ENCODE data around the gene ZNF536.

The ZNF536 gene

DNA sequence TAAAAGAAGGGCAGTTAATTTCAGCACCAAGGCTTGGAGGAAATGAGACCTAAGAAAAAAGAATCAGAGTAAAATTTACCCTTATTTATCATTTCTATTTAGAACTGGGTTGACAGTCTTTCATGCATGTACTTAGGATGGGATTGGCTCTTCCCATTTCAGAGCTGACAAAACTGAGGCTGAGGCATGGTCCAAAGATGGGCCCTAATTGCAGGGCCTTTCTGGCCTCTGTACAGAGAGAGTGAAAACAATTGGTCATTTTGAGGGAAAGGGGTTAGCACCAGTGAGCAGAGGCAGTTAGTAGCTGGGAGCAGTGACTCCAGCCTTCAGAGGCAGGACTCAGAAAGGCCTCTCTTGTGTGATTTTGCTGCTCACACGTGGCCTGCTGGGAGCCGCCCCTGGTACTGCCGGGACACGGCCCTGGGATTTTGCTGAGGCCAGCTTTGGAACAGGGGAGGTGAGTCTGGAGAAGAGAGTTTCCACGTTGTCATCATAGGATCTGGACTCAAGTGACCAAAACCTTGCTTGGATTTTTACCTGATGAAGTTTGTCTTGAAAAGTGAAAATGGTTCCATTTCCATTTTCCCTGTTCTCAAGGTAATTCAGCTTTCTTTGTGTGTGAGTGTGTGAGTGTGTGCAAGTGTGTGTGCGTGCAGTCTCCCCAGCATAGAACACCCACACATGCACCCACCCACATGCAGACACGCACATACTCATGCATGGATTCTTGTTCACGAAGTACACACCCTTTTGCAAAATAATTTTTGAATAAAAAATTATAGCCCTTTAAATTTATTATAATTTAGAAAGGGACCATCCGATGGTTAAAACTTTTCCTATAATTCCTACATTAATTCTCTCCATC, at the start of gene ZNF536:
TSS of gene ZNF536 (plus strand) at position 425 of the 865 bp plus-strand sequence. CDS start 71,179 bp downstream, outside the sequence.
- Histone ChIP-seq H3K4me3 (ENCODE audit: low read depth, low read length) (no peak within 1 kb of the TSS), H3K9ac (ENCODE audit: low read length) (no peak within 1 kb of the TSS), H3K27ac (ENCODE audit: low read depth, low read length) (no peak within 1 kb of the TSS), H3K9me3 (ENCODE audit: control insufficient read depth, insufficient read depth, low read depth, low read length) (no peaks in the 10 kb centered on the region), H3K36me3 (ENCODE audit: control insufficient read depth, insufficient read depth, low read length) (no peaks in the 10 kb centered on the region), H3K27me3 (ENCODE audit: control insufficient read depth, insufficient read depth, low read length) (peaks cover 62% of the 10 kb centered on the region), H3K4me1 (ENCODE audit: control insufficient read depth, insufficient read depth, low read length) (peaks cover 19% of the 10 kb centered on the region)

DNA sequence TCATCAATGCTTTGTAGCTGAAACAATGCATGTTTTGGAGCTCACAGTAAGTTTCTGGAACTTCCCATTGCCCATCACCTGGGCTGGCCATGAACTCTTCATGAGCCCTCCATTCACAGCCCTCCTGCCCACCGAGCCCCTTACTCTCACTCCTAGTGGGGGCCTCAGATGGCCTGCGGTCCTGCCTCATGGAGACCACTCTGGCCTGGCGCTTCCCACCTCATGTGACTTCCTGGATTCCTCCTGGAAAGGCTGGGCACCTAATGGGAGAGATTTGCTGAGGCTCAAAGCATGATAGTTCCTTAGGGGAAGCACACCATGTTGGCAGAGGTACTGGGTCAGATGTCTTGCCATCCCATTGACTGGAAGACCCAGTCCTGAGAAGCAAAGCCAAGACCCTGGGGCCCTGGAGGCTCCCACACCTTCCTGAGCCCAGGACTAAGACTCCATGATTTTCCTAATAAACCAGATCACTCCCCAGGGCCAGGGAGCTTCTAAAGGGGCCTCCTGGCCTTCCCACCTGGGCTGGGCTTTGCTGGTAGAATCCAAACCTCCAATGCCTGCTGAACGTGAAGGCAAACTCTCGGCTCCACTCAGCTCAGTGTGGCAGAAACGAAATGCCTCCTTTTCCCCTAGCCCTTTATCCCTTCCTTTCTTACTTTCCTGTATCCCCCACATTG, 49.4 kb upstream of the ZNF536 start:
- Histone ChIP-seq H3K4me3 (ENCODE audit: low read depth, low read length) (no peak overlapping the region), H3K4me1 (ENCODE audit: control insufficient read depth, insufficient read depth, low read length) (no peaks in the 10 kb centered on the region), H3K36me3 (ENCODE audit: control insufficient read depth, insufficient read depth, low read length) (no peaks in the 10 kb centered on the region), H3K9me3 (ENCODE audit: control insufficient read depth, insufficient read depth, low read depth, low read length) (no peaks in the 10 kb centered on the region), H3K9ac (ENCODE audit: low read length) (no peak overlapping the region), H3K27ac (ENCODE audit: low read depth, low read length) (no peak overlapping the region), H3K27me3 (ENCODE audit: control insufficient read depth, insufficient read depth, low read length) (no peaks in the 10 kb centered on the region)

DNA sequence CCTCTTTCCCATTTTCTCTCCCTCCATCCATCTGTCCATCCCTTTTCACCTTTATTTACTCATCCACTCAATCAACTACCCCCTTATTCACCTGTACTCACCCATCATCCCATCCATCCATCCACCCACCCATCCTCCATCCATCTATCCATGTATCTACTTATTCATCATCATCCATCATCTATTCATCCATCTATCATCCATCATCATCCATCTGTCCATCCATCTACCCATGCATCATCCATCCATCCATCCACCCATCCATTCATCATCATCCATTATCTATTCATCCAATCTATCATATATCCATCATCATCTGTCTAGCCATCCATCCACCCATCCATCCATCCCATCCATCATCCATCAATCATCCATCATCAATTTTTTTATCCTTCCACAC, 48.3 kb upstream of the ZNF536 start:
- Histone ChIP-seq H3K9ac (ENCODE audit: low read length) (no peak overlapping the region), H3K36me3 (ENCODE audit: control insufficient read depth, insufficient read depth, low read length) (no peaks in the 10 kb centered on the region), H3K27ac (ENCODE audit: low read depth, low read length) (no peak overlapping the region), H3K4me1 (ENCODE audit: control insufficient read depth, insufficient read depth, low read length) (no peaks in the 10 kb centered on the region), H3K27me3 (ENCODE audit: control insufficient read depth, insufficient read depth, low read length) (no peaks in the 10 kb centered on the region), H3K9me3 (ENCODE audit: control insufficient read depth, insufficient read depth, low read depth, low read length) (no peaks in the 10 kb centered on the region), H3K4me3 (ENCODE audit: low read depth, low read length) (no peak overlapping the region)

DNA sequence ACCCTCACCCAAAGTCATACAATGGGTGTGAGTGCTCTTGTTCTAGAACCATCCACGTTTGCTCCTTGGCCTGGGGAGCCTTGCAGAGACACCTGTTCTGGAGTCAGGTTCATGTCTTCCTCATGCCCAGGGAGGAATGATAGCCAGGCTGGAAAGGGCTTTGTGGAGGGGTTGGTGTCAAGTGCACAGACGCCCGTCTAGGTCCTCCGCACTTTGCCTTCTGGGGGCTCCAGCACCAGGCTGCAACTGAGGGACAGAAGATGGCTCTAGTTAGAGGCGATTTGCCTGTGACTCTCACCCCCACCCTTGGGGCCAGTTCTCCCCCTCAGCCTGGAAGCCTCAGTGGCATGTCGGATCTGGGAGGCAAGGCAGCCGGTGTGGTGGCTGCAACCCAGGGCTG, 47.2 kb upstream of the ZNF536 start:
- no peaks in the 10 kb centered on the region for H3K27me3 ChIP-seq (ENCODE audit: control insufficient read depth, insufficient read depth, low read length)
- H3K4me3 ChIP-seq (ENCODE audit: low read depth, low read length), result no peak overlapping the region
- no peak overlapping the region for H3K9ac ChIP-seq (ENCODE audit: low read length)
- H3K4me1 ChIP-seq (ENCODE audit: control insufficient read depth, insufficient read depth, low read length), result no peaks in the 10 kb centered on the region
- H3K9me3 ChIP-seq (ENCODE audit: control insufficient read depth, insufficient read depth, low read depth, low read length), result no peaks in the 10 kb centered on the region
- H3K27ac ChIP-seq (ENCODE audit: low read depth, low read length), result no peak overlapping the region
- no peaks in the 10 kb centered on the region for H3K36me3 ChIP-seq (ENCODE audit: control insufficient read depth, insufficient read depth, low read length)

DNA sequence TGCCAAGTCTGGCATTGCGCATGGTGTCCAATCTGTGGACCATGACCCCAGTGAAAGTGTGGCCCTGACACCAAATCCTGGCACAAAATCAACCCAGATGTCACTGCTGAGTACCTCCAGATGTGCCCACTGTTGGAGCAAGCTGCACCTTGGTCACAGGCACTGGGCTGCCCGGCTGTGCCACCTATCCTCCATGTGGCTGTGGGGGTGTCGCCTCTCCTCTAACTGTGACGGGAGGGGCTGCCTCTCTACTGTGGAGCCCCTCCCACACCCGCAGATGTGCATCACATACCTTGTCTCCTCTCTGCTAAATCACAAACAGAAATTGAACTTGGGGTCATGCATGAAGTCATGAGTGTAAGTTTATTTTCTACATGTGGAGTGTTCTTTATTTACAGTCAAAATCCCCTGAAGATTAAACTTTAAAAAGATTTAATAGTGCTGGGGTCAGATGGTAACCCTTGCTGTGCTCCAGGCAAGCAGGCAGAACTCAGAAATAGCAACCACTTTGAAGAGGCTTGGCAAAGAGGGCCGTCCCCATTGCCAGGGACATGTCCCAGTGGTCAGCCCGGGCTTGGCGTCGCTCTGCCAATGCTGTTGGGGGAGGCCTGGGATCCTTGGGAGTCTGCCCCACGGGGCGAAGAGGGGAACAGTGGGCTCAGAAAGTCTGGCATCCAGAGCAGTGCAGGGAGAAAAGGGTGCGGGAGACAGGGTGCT, 46.4 kb upstream of the ZNF536 start:
- H3K4me1 ChIP-seq (ENCODE audit: control insufficient read depth, insufficient read depth, low read length), result no peaks in the 10 kb centered on the region
- H3K9me3 ChIP-seq (ENCODE audit: control insufficient read depth, insufficient read depth, low read depth, low read length), result no peaks in the 10 kb centered on the region
- no peaks in the 10 kb centered on the region for H3K27me3 ChIP-seq (ENCODE audit: control insufficient read depth, insufficient read depth, low read length)
- no peak overlapping the region for H3K9ac ChIP-seq (ENCODE audit: low read length)
- H3K27ac ChIP-seq (ENCODE audit: low read depth, low read length), result no peak overlapping the region
- no peak overlapping the region for H3K4me3 ChIP-seq (ENCODE audit: low read depth, low read length)
- H3K36me3 ChIP-seq (ENCODE audit: control insufficient read depth, insufficient read depth, low read length), result no peaks in the 10 kb centered on the region

DNA sequence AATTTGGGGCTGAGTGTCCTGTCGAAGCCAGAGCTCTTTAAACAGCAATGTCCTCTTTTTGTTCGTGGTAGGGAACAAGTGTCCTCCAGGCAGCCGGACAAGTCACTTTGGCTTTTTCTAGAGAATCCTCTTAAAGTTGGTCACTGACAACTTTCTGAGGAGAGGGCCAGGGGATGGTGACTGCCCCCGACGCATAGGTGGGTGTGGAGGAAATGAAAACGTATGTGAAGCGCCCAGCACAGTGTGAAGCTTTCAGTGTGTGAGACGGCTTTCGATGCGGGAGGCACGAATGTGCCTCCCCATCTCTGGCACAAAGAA, 45.8 kb upstream of the ZNF536 start:
- no peaks in the 10 kb centered on the region for H3K27me3 ChIP-seq (ENCODE audit: control insufficient read depth, insufficient read depth, low read length)
- no peaks in the 10 kb centered on the region for H3K4me1 ChIP-seq (ENCODE audit: control insufficient read depth, insufficient read depth, low read length)
- H3K27ac ChIP-seq (ENCODE audit: low read depth, low read length), result no peak overlapping the region
- no peaks in the 10 kb centered on the region for H3K9me3 ChIP-seq (ENCODE audit: control insufficient read depth, insufficient read depth, low read depth, low read length)
- no peaks in the 10 kb centered on the region for H3K36me3 ChIP-seq (ENCODE audit: control insufficient read depth, insufficient read depth, low read length)
- no peak overlapping the region for H3K9ac ChIP-seq (ENCODE audit: low read length)
- H3K4me3 ChIP-seq (ENCODE audit: low read depth, low read length), result no peak overlapping the region

DNA sequence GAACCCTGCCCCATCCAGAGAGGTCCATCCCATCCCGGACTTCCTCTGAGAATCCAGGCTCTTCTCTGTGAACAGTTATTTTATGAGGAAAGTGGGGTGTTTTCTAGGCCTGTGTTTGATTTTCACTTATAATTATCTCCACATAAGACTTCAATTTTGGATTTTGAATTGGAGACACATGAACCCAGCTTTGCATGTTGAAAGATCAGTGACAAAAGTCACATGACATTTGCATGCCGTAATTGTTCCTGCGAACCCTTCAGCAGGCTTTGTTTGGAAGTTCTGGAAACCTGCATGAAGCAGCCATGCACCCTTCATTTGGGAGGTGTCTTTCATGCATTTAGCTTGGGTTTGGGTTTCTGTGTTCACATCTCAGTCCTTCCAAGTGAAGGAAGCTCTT, 44.9 kb upstream of the ZNF536 start:
- Histone ChIP-seq H3K4me1 (ENCODE audit: control insufficient read depth, insufficient read depth, low read length) (no peaks in the 10 kb centered on the region), H3K9ac (ENCODE audit: low read length) (no peak overlapping the region), H3K27ac (ENCODE audit: low read depth, low read length) (no peak overlapping the region), H3K27me3 (ENCODE audit: control insufficient read depth, insufficient read depth, low read length) (no peaks in the 10 kb centered on the region), H3K9me3 (ENCODE audit: control insufficient read depth, insufficient read depth, low read depth, low read length) (no peaks in the 10 kb centered on the region), H3K36me3 (ENCODE audit: control insufficient read depth, insufficient read depth, low read length) (no peaks in the 10 kb centered on the region), H3K4me3 (ENCODE audit: low read depth, low read length) (no peak overlapping the region)

DNA sequence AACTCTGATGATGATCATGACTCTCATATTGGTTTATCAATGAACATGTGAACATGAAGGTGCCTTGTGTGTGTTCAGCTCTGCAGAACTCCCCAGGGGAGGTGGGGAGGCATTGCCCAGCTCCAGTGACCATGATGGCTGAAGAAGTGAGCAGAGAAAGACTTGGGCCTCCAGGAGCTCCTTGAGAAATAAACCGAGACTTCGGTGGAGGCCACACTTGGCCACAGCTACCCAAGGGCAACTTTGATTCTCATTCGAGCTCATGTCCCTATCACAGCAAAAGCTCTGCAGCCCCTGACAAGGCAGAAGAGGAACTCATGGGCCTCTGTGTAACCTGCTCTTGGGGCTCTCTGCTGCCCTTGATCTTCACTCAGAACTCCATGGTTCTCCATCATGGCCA, 44.1 kb upstream of the ZNF536 start:
- no peak overlapping the region for H3K4me3 ChIP-seq (ENCODE audit: low read depth, low read length)
- no peaks in the 10 kb centered on the region for H3K27me3 ChIP-seq (ENCODE audit: control insufficient read depth, insufficient read depth, low read length)
- H3K4me1 ChIP-seq (ENCODE audit: control insufficient read depth, insufficient read depth, low read length), result no peaks in the 10 kb centered on the region
- H3K9ac ChIP-seq (ENCODE audit: low read length), result no peak overlapping the region
- no peaks in the 10 kb centered on the region for H3K9me3 ChIP-seq (ENCODE audit: control insufficient read depth, insufficient read depth, low read depth, low read length)
- no peaks in the 10 kb centered on the region for H3K36me3 ChIP-seq (ENCODE audit: control insufficient read depth, insufficient read depth, low read length)
- no peak overlapping the region for H3K27ac ChIP-seq (ENCODE audit: low read depth, low read length)

DNA sequence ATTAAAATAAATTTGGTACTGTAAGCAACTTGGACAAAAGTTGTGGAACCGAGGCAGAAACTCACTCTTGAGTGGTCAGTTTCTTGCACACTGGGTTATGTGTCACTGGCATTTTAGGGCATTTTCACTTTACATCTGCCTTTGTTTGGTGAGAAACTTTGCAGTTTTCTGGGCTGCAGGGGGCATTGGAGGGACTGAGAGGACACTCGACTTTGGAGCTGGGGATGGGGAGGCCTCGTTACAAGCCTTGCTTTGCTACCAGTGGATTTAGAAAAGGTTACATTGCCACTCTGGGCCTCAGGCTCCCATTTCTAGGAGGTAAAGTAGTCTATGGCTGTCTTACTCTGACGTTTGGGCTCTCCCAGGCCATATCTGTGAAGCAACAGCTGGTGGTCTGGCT, 41.9 kb upstream of the ZNF536 start:
- Histone ChIP-seq H3K27me3 (ENCODE audit: control insufficient read depth, insufficient read depth, low read length) (no peaks in the 10 kb centered on the region; the same call in 1 of the 2 replicates), H3K9ac (ENCODE audit: low read length) (no peak overlapping the region), H3K4me3 (ENCODE audit: low read depth, low read length) (no peak overlapping the region), H3K36me3 (ENCODE audit: control insufficient read depth, insufficient read depth, low read length) (no peaks in the 10 kb centered on the region), H3K4me1 (ENCODE audit: control insufficient read depth, insufficient read depth, low read length) (no peaks in the 10 kb centered on the region), H3K27ac (ENCODE audit: low read depth, low read length) (no peak overlapping the region), H3K9me3 (ENCODE audit: control insufficient read depth, insufficient read depth, low read depth, low read length) (no peaks in the 10 kb centered on the region)

DNA sequence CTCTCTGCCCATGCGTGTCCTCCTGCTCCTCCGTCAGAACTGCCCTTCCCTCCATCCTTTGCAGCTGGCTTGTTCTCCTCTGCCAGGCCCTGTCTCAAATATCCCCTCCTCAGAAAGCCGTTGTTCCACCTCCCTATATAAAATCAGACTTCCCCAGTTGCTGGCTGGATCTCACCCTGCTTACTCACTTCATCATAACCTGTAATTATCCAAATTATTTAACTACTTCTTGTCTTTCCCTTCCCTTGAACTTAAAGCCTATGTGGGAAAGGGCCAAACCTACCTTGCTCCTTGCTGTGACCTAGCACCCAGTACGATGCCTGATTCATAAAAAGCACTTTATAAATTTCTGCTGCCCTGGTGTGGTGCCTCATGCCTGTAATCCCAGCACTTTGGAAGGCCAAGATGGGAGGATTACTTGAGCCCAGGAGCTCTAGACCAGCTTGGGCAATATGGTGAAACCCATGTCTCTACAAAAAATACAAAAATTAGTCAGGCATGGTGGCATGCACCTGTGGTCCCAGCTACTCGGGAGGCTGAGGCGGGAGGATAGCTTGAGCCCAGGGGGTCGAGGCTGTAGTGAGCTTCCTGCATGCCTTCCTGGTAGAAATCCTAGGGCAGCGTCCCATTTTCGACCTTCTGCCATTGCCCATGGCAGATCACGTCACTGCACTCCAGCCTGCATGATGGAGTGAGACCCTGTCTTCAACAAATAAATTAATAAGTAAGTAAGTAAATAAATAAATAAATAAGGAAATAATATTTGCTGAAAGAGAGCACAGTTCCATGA, 39.5 kb upstream of the ZNF536 start:
- no peaks in the 10 kb centered on the region for H3K36me3 ChIP-seq (ENCODE audit: control insufficient read depth, insufficient read depth, low read length)
- H3K4me1 ChIP-seq (ENCODE audit: control insufficient read depth, insufficient read depth, low read length), result no peaks in the 10 kb centered on the region
- H3K4me3 ChIP-seq (ENCODE audit: low read depth, low read length), result no peak overlapping the region
- H3K27me3 ChIP-seq (ENCODE audit: control insufficient read depth, insufficient read depth, low read length), result no peaks in the 10 kb centered on the region; the same call in 1 of the 2 replicates
- no peak overlapping the region for H3K27ac ChIP-seq (ENCODE audit: low read depth, low read length)
- H3K9ac ChIP-seq (ENCODE audit: low read length), result no peak overlapping the region
- no peaks in the 10 kb centered on the region for H3K9me3 ChIP-seq (ENCODE audit: control insufficient read depth, insufficient read depth, low read depth, low read length)
